DMS 273 treated with DMSO at 0.1 percent for 48 hours (cell line): ENCODE measurements around the gene CAPN14.

Experiments
- DNase-seq: peaks from one replicate; lab custom pipeline; 2025; lab: John Stamatoyannopoulos, UW

The CAPN14 gene

DNA sequence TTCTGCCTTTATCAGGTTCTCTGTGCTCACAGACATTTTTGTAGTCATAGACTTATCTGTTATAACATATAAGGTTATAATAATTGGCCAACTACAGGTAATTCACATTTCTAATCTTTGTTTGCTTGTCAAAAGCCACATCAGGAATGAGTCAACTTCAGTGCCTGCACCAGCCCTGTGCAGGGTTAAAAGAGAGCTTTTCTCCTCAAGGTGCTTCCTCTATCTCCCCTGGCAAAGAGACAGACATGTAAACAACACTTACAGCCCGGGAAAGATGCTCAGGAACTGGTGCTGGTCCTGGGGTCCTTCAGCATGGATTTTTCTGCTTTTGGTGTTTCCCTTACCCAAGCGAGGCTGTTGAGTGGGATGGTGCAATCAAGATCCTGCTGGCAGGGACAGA, 9.0 kb upstream of the CAPN14 start:
- DNase-seq, result no peak

GRCh38 chr2:31223749-31224148, 6.4 kb upstream of the CAPN14 start:
- DNase-seq, result no peak

GRCh38 chr2:31223026-31223425, 5.7 kb upstream of the CAPN14 start:
- no peak for DNase-seq

DNA sequence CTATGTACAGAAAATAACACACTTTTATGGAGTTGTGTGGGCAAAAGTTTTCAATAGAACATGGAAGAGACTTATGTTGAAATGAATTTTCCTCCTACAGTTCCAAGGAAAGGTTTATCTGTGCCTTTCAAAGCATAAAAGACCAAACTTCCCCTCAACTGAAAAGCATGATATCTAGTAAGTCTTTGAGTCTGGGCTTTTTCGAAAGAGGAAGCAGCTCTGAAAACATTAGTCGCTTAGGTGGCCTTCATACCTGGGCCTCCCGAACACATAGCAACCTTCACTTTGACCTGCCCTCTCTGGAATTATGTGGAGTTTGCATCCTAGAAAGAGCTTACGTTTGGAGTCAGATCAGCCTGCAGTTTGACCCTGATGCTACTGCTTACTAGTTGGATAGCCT, 4.8 kb upstream of the CAPN14 start:
- DNase-seq, result no peak

- DNase-seq, result no peak
Measured at GRCh38 chr2:31221544-31221943, 4.2 kb upstream of the CAPN14 start.

GRCh38 chr2:31219131-31219969, 2.0 kb upstream of the CAPN14 start:
- no peak for DNase-seq

DNA sequence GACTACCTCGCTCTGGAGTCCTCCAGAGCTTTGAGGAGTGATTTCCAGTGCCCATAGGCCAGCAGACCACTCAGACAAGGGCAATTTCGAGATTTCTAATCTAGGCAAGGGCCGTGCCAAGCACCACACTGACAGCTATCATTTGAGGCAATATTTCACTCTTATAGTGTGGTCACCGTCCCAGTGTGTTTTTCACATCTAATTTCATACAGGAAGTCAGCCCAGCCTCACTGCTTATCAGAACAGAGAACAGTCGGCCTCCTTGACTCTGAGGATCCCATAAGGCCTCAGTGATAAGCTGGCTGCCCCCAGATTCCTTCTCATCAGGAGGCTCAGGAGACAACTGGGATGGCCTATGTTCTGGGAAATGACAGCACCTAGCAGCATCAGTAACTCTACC, 581 bp downstream of the CAPN14 start:
- DNase-seq, result no peak

- DNase-seq, result no peak
Measured at GRCh38 chr2:31214444-31214915, 2.8 kb downstream of the CAPN14 start.

- DNase-seq, result no peak
Measured at GRCh38 chr2:31213601-31214443, 3.5 kb downstream of the CAPN14 start.

- no peak for DNase-seq
Measured at GRCh38 chr2:31212659-31213600, 4.4 kb downstream of the CAPN14 start.

- DNase-seq, result no peak
Measured at GRCh38 chr2:31208240-31208639, 9.1 kb downstream of the CAPN14 start.

- DNase-seq, result no peak
Measured at GRCh38 chr2:31207790-31208189, 9.5 kb downstream of the CAPN14 start.

DNA sequence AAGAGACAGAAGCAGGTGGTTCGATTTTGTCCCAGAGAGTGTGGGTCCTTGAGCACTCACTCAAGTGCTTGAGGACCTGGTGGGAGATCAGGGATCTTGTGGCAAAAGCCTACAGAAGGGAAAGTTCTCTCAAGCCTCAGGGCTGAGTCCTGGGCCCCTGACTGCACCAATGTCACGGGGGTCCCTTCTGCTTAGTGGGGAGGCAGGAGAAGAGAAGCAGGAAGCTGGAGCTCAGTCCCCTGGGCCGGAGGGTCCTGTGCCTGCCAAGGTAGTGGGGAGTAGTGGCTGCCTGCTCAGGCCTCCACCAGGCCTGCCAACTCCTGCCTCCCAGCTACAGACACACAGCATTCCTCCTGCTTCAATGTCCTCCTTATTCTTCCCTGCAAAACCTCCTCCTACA, 11.7 kb downstream of the CAPN14 start:
- no peak for DNase-seq

GRCh38 chr2:31205186-31205585, 12.1 kb downstream of the CAPN14 start:
- DNase-seq, result peak; percentile 50

DNA sequence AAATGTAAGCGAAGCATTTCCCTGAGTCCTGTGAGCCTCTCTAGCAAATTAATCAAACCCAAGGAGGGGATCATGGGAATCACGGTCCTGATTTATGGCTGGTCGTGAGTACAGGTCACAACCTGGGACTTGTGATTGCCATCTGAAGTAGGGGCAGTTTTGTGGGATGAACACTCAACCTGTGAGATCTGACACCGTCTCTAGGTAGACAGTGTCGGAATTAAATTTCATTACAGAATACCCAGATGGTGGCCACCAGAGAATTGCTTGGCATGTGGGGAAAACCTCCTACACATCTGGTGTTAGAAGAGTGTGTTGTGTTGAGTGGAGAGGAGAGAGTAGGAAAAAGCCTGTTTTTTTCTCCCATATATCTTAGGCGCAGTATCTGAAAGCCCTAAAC, 12.5 kb downstream of the CAPN14 start:
- peak; percentile 67 for DNase-seq

DNA sequence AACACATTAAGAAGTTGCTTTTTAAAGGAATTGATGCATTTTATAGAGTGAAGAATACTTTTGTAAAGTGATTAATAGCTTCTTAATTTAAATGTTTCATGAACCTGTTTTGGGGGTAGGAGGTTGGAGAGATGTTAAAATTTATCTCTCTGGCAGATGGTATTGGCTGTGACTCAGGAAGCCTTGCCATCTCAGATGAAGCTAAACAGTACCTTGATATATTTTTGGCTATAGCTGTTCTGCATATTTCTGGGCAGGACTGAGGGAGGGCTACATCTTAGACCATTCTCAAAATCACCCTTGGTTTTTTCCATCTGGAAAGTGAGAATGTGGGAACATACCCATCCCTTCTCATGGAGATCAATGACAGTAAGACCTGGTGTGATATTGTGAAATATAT, 13.4 kb downstream of the CAPN14 start:
- DNase-seq, result no peak

GRCh38 chr2:31202833-31203232, 14.5 kb downstream of the CAPN14 start:
- DNase-seq, result no peak

DNA sequence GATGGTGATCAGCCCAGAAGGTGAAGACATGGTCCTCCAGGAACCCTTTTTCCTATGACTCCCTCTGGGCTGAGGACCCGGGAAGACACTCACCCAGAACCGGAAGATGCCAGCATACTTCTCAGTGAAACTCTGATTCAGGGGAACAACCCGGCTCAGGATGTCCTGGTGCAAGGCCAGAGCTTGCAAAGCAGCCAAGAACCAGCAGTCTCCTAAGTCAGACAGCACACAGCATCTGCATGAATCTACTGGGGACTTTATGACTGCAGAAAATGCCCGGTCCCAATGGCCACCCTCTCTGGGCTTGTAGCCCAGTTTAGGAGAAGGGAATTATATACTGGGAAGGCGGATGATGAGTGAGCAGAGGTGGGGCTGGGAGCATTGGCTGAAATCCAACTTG, 15.3 kb downstream of the CAPN14 start:
- no peak for DNase-seq

DNA sequence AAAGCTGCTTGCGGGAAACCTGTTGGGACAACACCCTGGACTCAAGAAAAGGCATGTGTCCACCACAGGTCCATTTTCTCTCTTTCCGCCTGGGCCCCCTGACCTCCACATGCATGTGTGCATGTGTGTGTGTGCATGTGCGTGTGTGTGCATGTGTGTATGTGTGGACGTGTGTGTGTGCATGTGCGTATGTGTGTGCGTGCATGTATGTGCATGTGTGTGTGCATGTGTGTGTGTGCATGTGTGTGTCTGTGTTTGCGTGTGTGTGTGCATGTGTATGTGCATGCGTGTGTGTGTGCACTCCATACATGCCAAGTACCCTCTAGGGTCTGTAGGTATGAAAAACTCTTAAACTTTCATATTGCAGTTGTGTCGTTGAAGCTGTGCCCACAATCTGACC, 16.3 kb downstream of the CAPN14 start:
- no peak for DNase-seq

DNA sequence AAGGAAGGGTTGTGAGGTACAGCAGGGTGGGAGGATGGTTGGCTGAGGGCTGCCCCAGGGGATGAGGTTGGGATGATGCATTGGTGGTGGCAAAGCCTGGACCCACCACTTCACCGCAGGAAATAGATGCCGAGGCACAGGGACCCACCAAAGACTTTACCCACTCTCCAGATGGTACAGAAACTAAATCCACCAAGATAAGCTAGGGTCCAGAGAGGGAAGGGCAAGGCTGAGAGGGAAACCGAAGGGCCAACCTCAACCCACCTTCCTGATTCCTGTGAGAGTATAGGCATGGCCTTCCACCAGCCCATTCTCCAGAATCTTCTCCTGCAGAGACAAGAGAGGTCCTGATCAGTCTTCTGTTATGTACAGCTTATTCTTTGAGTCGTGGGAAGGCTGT, 18.1 kb downstream of the CAPN14 start:
- DNase-seq, result no peak

DNA sequence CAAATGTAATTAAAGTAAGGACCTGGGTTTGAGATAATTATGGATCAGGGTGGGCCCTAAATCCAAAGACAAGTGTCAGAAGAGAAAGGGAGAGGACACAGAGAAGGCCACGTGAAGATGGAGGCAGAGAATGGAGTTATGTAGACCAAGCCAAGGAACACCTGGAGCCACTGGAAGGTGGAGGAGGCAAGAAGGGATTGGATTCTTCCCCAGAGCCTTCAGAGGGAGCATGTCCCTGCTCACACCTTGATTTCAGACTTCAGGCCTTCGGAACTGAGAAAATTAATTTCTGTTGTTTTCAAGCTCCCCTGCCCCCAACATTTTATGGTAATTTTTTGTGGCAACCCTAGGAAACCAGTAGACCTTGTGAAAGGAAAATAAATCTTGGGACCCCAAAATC, 19.6 kb downstream of the CAPN14 start:
- no peak for DNase-seq

- no peak for DNase-seq
Measured at GRCh38 chr2:31197166-31197565, 20.1 kb downstream of the CAPN14 start.
